Lower leg skin (tissue), 3 donors: ENCODE results near the gene TMEM222.

Source experiments
- CTCF ChIP-seq, 3 donors: fragments of 450-650 bp; IDR thresholded peaks; one replicate each; pipeline ENCODE4 v1.5.1; 2016; ENCODE audit warnings: antibody characterized with exemption in 3 of 3, mild to moderate bottlenecking in 3 of 3, moderate library complexity in 2 of 3
- POLR2A ChIP-seq, 2 donors: fragments of 450-650 bp; IDR thresholded peaks; one replicate each; pipeline ENCODE4 v1.6.1; 2016 to 2017; ENCODE audit warnings: antibody characterized with exemption in 2 of 2, mild to moderate bottlenecking in 1 of 2, moderate library complexity in 1 of 2

GRCh38 chr1:27341525-27342252 is 19.7 kb downstream of the TMEM222 start, which contains the start of gene SYTL1:
- TF ChIP-seq CTCF (IDR thresholded peaks at IDR 0.05) = no peak
- TF ChIP-seq POLR2A (IDR thresholded peaks at IDR 0.05) = no peak
